ENCODE data around the gene CRYL1. TPM values are rescaled to one million over a fixed set of nuclear protein-coding genes. Genes with fewer than 3 reads are reported as not detected.

CRYL1 gene
- total and polyA plus RNA-seq, 2 of the 8 experiments (the other 6 are each of a cell fraction or from before 2014, with no cell fraction given): 1.9 to 6.4 TPM

GRCh38 chr13:20354722-20355121, 170.9 kb downstream of the CRYL1 start:
- no peak overlapping the region for H3K14ac ChIP-seq (ENCODE audit: insufficient read length)
- TF ChIP-seq POLR2AphosphoS5 (IDR thresholded peaks at IDR 0.05; ENCODE audit: low read depth, low read length): no peak
- FAIRE-seq (no peak), DNase-seq (ENCODE audit: low read depth in 1 of 2, low spot score in 2 of 2) (no peak)
- no peak overlapping the region for H3K56ac ChIP-seq (replicated peaks; ENCODE audit: insufficient read length, low read depth, low read length)
- peaks cover 0 to 7% (median 3%) of the 10 kb centered on the region in 4 experiments; a peak in 3 of 7 replicates for H3K4me1 ChIP-seq (replicated peaks in 1 of 4; ENCODE audit: control insufficient read depth in 3 of 4, insufficient read depth in 4 of 4, low read length in 3 of 4)
- H2BK12ac ChIP-seq (ENCODE audit: low read depth, low read length): no peak overlapping the region
- H3K4ac ChIP-seq (replicated peaks; ENCODE audit: insufficient read length, low read depth, low read length): no peak overlapping the region
- H3K27ac ChIP-seq (ENCODE audit: low read depth, low read length): no peak overlapping the region
- H4K5ac ChIP-seq (ENCODE audit: insufficient read length, low read depth, low read length): no peak overlapping the region
- no peak overlapping the region for H3K4me3 ChIP-seq (ENCODE audit: extremely low read depth in 1 of 4, insufficient read depth in 2 of 4, low read depth in 3 of 4, low read length in 4 of 4)
- H3K9ac ChIP-seq (replicated peaks in 1 of 4; ENCODE audit: extremely low read depth in 1 of 4, low read depth in 3 of 4, low read length in 3 of 4): no peak overlapping the region
- H2AK5ac ChIP-seq (ENCODE audit: low read depth, low read length): no peak overlapping the region
- H3K79me1 ChIP-seq (ENCODE audit: low read depth, low read length): no peaks in the 10 kb centered on the region
- WGBS, 2 experiments (ENCODE audit: extremely low coverage in 1 of 2, insufficient coverage in 1 of 2, insufficient read length in 1 of 2, insufficient replicate concordance in 2 of 2, low coverage in 1 of 2, low lambda C conversion rate in 2 of 2, missing lambda C conversion rate in 1 of 2): 97% methylated on average over 3 of the region's 3 CpGs; no CpG with 5 or more reads in 1 of the 2 experiments
- H3K23me2 ChIP-seq (ENCODE audit: low read depth, low read length): no peaks in the 10 kb centered on the region
- no peak overlapping the region for H3K23ac ChIP-seq (ENCODE audit: insufficient read length)
- no peaks in the 10 kb centered on the region; a peak in 1 of 8 replicates for H3K36me3 ChIP-seq (ENCODE audit: control insufficient read depth in 2 of 4, insufficient read depth in 4 of 4, low read length in 3 of 4)
- H2BK120ac ChIP-seq (replicated peaks; ENCODE audit: low read depth, low read length): no peak overlapping the region
- H3K18ac ChIP-seq (ENCODE audit: extremely low read depth, low read length): no peak overlapping the region
- H4K8ac ChIP-seq (ENCODE audit: extremely low read depth, insufficient read depth, low read length): no peak overlapping the region
- no peak overlapping the region for H2BK20ac ChIP-seq (ENCODE audit: low read length)
- H2BK15ac ChIP-seq (ENCODE audit: low read length): no peak overlapping the region
- ChIA-PET POLR2A (ENCODE audit: partially characterized antibody) (no interaction called here), CTCF (ENCODE audit: partially characterized antibody) (interaction anchor here (0.8 to 2.0 kb wide), 3 partner anchors 22 to 158 kb away, joined by 4 read pairs; no protein-coding TSS in a partner anchor)
- H2AFZ ChIP-seq (ENCODE audit: low read length): no peak overlapping the region
- peaks cover 0 to 22% (median 14%) of the 10 kb centered on the region in 4 experiments; a peak in 6 of 7 replicates for H3K27me3 ChIP-seq (replicated peaks in 1 of 4; ENCODE audit: control insufficient read depth in 3 of 4, extremely low read depth in 1 of 4, insufficient read depth in 3 of 4, low read length in 3 of 4)
- H3K9me3 ChIP-seq (ENCODE audit: insufficient read depth in 2 of 2, low read depth in 1 of 2, low read length in 1 of 2): no peaks in the 10 kb centered on the region
- no peak overlapping the region for H2BK5ac ChIP-seq (ENCODE audit: low read depth, low read length)
- H3K4me2 ChIP-seq (ENCODE audit: insufficient read depth in 1 of 2, low read depth in 2 of 2, low read length in 2 of 2): no peak overlapping the region
- H4K20me1 ChIP-seq (replicated peaks in 1 of 2; ENCODE audit: control insufficient read depth in 1 of 2, insufficient read depth in 2 of 2, low read length in 2 of 2): no peaks in the 10 kb centered on the region
- H4K91ac ChIP-seq (replicated peaks; ENCODE audit: insufficient read length, low read length): no peak overlapping the region
- no peaks in the 10 kb centered on the region for H3K79me2 ChIP-seq (ENCODE audit: control insufficient read depth in 1 of 2, insufficient read depth in 2 of 2, low read length in 2 of 2)
